G401.6 (cell line): ENCODE data around the gene RAB20.
"Not testable (repeated sequence)": the region's sequence is repeated elsewhere in the genome, so short reads cannot be mapped to it uniquely, and the experiment has no call there.

Experiments
- FAIRE-seq: peaks from 2 replicates; lab custom pipeline; 2012; peaks lifted over from hg19 to GRCh38; lab: Jason Lieb, UNC

Gene RAB20

GRCh38 chr13:110554227-110554836, 7.2 kb downstream of the RAB20 start:
- FAIRE-seq: no peak

GRCh38 chr13:110553417-110553816, 8.1 kb downstream of the RAB20 start:
- FAIRE-seq: no peak

GRCh38 chr13:110552767-110553166, 8.8 kb downstream of the RAB20 start:
- no peak for FAIRE-seq

- no peak for FAIRE-seq
Observed at GRCh38 chr13:110551284-110551683, 10.2 kb downstream of the RAB20 start.

- no peak for FAIRE-seq
Observed at GRCh38 chr13:110549795-110550160, 11.7 kb downstream of the RAB20 start.

GRCh38 chr13:110548891-110549794, 12.4 kb downstream of the RAB20 start:
- FAIRE-seq: no peak

GRCh38 chr13:110546926-110547325, 14.6 kb downstream of the RAB20 start:
- no peak for FAIRE-seq

- FAIRE-seq: no peak
Observed at GRCh38 chr13:110546378-110546777, 15.1 kb downstream of the RAB20 start.

GRCh38 chr13:110542169-110542796, 19.2 kb downstream of the RAB20 start:
- FAIRE-seq: no peak

GRCh38 chr13:110541526-110541920, 20.0 kb downstream of the RAB20 start:
- FAIRE-seq: no peak

- no peak for FAIRE-seq
Observed at GRCh38 chr13:110540871-110541525, 20.5 kb downstream of the RAB20 start.

GRCh38 chr13:110539894-110540293, 21.6 kb downstream of the RAB20 start:
- FAIRE-seq: no peak

- FAIRE-seq: no peak
Observed at GRCh38 chr13:110538632-110539031, 22.9 kb downstream of the RAB20 start.

- FAIRE-seq: no peak
Observed at GRCh38 chr13:110536006-110536693, 25.4 kb downstream of the RAB20 start.

- no peak for FAIRE-seq
Observed at GRCh38 chr13:110535526-110535925, 26.0 kb downstream of the RAB20 start.

- FAIRE-seq: no peak
Observed at GRCh38 chr13:110533771-110534670, 27.5 kb downstream of the RAB20 start.

GRCh38 chr13:110532258-110532657, 29.3 kb downstream of the RAB20 start:
- FAIRE-seq: not testable (repeated sequence)

GRCh38 chr13:110531671-110532083, 29.8 kb downstream of the RAB20 start:
- FAIRE-seq: no peak

GRCh38 chr13:110531100-110531499, 30.4 kb downstream of the RAB20 start:
- FAIRE-seq: no peak

- FAIRE-seq: no peak
Observed at GRCh38 chr13:110529522-110530311, 31.8 kb downstream of the RAB20 start.
